ENCODE data around the gene PAOX.
"Not testable (repeated sequence)": the region's sequence is repeated elsewhere in the genome, so short reads cannot be mapped to it uniquely, and the experiment has no call there.

Gene PAOX

DNA sequence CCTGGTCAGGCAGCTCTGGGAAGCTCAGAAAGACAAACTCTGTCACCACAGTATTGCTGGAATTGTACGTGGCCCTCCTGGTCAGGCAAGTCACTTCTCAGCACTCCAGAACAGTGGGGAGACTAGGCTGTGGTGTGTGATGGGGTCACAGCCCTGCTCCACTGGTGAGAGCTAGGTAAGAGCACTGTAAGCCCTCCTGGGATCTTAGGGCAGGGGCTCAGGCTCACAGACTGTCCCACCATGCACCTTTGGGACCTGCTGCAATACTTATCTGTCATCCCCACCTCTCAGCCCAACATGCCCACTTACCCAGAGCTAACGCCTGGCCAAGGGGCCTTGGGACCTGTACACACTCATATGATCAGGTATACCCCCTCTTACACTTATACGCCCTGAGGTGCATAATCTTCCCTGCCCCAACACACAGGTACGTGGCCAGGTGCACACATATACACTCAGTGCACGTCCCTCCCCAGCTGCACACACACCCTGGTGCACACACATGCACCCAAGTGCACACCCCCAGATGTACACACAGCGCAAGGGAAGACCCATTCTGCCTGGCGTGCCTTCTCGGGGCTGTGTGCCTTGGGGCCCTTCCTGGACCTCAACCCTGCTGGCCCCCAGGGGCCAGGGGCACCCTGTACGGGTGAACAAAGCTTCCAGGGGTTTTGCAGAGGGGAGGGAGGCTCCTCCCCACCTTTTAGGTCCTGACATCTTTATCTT lies 53.0 kb downstream of the PAOX start:
- DNase-seq, result not testable (repeated sequence)

GRCh38 chr10:133432789-133433188 lies 53.7 kb downstream of the PAOX start:
- not testable (repeated sequence) for DNase-seq

DNA sequence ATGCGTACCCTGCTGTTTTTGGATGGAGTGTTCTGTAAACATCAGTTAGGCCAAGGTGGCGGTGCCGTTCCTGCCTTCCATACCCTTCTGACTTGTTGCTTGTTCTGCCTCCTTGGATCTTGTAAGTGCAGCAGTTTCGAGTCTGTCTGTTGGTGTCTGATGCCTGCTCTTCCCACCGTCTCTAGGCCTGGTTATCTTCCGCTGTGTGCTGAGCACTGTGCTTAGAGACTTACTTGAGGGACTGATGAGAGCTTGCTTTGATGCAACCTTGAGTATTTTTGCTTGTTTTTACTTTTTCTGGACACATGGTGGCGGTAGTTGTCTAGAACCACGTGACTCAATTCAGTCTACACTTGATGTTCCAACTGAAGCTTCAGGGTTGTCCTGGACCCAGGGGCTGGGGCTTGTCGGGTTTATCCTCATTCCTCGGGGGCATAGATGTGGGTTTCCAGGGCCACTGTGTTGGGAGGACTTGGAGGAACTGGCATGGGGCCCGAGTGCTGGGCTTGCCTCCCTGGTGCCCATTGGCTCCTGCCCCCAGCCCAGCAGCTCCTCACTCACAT lies 59.7 kb downstream of the PAOX start:
- DNase-seq, result no peak

DNA sequence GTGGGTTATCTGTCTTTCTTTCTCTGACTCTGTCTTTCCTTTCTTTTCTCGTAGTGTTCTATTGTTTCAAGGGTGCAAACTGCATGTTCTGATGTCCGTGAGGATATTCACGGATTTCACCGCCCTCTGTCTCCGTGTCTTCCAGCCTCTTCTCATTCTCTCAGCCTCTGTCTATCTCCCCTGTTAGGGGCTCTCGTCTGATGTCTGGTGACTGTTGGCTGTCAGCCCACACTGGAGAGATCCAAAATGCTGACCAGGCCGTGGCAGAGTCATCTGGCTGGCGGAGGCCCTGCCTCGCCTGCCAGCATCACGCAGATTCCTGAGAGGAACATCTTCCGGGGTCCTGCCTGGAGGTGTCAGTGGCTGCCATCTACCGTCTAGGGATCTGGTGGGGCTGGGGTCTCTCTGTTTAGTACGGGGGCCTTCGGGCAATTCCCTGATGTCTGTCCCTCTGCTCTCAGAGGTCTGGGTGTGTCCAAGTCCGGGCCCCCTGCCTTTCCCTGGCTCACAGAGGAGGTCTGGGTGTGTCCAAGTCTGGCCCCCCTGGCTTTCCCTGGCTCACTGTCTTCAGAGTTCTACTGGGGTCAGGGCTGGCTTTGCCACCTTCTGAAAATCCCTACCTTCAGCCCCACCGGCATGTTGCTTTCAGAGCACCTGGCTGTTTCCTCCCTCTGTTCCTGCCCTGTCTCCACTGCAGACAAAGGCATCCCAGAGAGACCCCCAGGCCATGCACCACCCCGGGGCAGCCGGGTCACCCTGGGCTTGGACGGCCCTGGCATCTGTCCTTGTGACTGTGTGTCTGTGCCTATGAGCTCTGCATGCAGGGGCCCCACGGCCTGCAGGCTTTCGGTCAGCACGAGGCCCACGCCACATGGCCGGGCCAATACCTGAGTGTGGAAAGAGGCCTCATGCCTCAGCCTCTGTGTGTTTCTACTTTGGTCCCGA lies 60.7 kb downstream of the PAOX start:
- no peak for DNase-seq

DNA sequence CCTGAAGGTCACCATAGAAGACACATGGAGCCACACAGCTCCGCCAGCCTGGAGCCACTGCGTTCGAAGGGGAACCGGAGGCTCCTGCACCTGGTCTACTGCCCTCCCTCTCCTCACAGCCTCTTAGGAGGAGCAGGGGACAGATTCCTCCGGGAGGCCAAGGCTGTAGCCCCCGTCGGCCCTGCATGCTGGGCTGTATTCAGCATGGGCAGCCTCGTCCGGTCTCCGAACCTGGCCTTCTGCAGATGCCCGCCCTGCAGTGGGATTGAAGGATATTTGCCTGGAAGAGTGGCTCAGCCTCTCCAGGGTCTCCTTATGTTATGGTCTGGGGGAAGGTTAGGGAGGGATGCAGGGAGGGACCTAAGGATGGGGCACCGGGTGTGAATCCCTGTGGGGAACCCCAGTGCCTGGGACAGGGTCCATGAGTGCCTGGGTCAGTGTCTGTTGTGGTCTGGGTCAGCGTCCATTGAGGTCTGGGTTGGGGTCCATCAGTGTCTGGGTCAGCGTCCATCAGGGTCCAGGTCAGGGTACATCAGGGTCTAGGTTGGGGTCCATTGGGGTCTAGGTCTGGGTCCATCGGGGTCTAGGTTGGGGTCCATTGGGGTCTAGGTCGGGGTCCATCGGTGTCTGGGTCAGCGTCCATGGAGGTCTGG lies 61.7 kb downstream of the PAOX start:
- no peak for DNase-seq
